ENCODE results near the gene CYTH1. TPM values are rescaled to one million over a fixed set of nuclear protein-coding genes. Genes with fewer than 3 reads are reported as not detected.
A peak's percentile ranks its signal among the peaks of the same experiment; 100 is the strongest.

Gene CYTH1
- total and polyA plus RNA-seq, 10 of the 15 experiments (the other 5 are each of a cell fraction or from before 2014, with no cell fraction given), result 6.6 to 188 (median 145) TPM

- TF ChIP-seq HSF1 (IDR thresholded peaks at IDR 0.05; ENCODE audit: low read depth, low read length), result no peak
- no peak for TF ChIP-seq NFXL1 (IDR thresholded peaks at IDR 0.05; ENCODE audit: borderline replicate concordance)
- peak; percentile 78 for TF ChIP-seq ATF7 (IDR thresholded peaks at IDR 0.05; ENCODE audit: low read depth)
- peak; percentile 100 for TF ChIP-seq FOXM1 (IDR thresholded peaks at IDR 0.05; ENCODE audit: low read depth, low read length)
- no peak for TF ChIP-seq SREBF1 (IDR thresholded peaks at IDR 0.05; ENCODE audit: low read length)
- no peak for TF ChIP-seq BCLAF1 (IDR thresholded peaks at IDR 0.05)
- peak; percentile 75; the same call in 1 of the 2 replicates for TF ChIP-seq MEF2A (IDR thresholded peaks at IDR 0.05; ENCODE audit: insufficient read depth, low read depth, low read length)
- TF ChIP-seq ELK1 (IDR thresholded peaks at IDR 0.05; ENCODE audit: low read depth, low read length), result no peak
- TF ChIP-seq CREM (IDR thresholded peaks at IDR 0.05; ENCODE audit: low read depth), result peak; percentile 94
- no peak for TF ChIP-seq EGR1 (IDR thresholded peaks at IDR 0.05; ENCODE audit: borderline replicate concordance in 1 of 2, low read depth in 2 of 2, low read length in 2 of 2)
- TF ChIP-seq FOS (IDR thresholded peaks at IDR 0.05; ENCODE audit: borderline replicate concordance, extremely low read depth, insufficient read length), result no peak
- peak; percentile 79 for TF ChIP-seq BMI1 (IDR thresholded peaks at IDR 0.05; ENCODE audit: borderline replicate concordance)
- peak; percentile 92 for TF ChIP-seq ATF2 (IDR thresholded peaks at IDR 0.05; ENCODE audit: low read length)
- no peak for TF ChIP-seq ZNF207 (IDR thresholded peaks at IDR 0.05; ENCODE audit: borderline replicate concordance)
- TF ChIP-seq EED (IDR thresholded peaks at IDR 0.05; ENCODE audit: low read depth), result 0 out of 2 replicates have a peak, but pooled peaks have one; percentile 48
- no peak for TF ChIP-seq ZNF217 (IDR thresholded peaks at IDR 0.05)
- no peak for TF ChIP-seq LARP7 (IDR thresholded peaks at IDR 0.05)
- no peak for TF ChIP-seq PML (IDR thresholded peaks at IDR 0.05; ENCODE audit: low read length)
- no peak; the same call in 1 of the 2 replicates for TF ChIP-seq SMARCA5 (IDR thresholded peaks at IDR 0.05)
- peak; percentile 59 for TF ChIP-seq RAD51 (IDR thresholded peaks at IDR 0.05)
- peak; percentile 62 for TF ChIP-seq MLLT1 (IDR thresholded peaks at IDR 0.05)
- TF ChIP-seq NFYA (IDR thresholded peaks at IDR 0.05; ENCODE audit: borderline replicate concordance, low read depth, low read length), result no peak
- TF ChIP-seq IKZF1 (conservative IDR thresholded peaks at IDR 0.05), result peak; percentile 80
- TF ChIP-seq TARDBP (IDR thresholded peaks at IDR 0.05; ENCODE audit: borderline replicate concordance), result peak; percentile 63; the same call in 1 of the 2 replicates
Measured at GRCh38 chr17:78706271-78706915, 75.7 kb downstream of the CYTH1 start (continued).

Data from GM12878 (cell line).